GM18868 (cell line): ENCODE results near the gene STPG4.

Experiments
- ATAC-seq: cut with Tn5 transposase; IDR thresholded peaks from one replicate; pipeline ENCODE4 v1.9.1; 2021; ENCODE audit warnings: mild to moderate bottlenecking, moderate library complexity; ENCODE audit not compliant: unreplicated experiment

The STPG4 gene

GRCh38 chr2:47091118-47091517 is 64.0 kb downstream of the STPG4 start:
- ATAC-seq = no peak

GRCh38 chr2:47089083-47089464 is 66.0 kb downstream of the STPG4 start:
- ATAC-seq = no peak

- no peak for ATAC-seq
Measured at GRCh38 chr2:47088371-47089082, 66.6 kb downstream of the STPG4 start.

GRCh38 chr2:47087051-47087450 is 68.1 kb downstream of the STPG4 start:
- ATAC-seq = no peak

- no peak for ATAC-seq
Measured at GRCh38 chr2:47086571-47086970, 68.5 kb downstream of the STPG4 start.

GRCh38 chr2:47086054-47086471 is 69.0 kb downstream of the STPG4 start:
- ATAC-seq = no peak

- ATAC-seq = no peak
Measured at GRCh38 chr2:47083886-47084687, 71.0 kb downstream of the STPG4 start.

GRCh38 chr2:47083485-47083884 is 71.6 kb downstream of the STPG4 start:
- no peak for ATAC-seq

- ATAC-seq = no peak
Measured at GRCh38 chr2:47083005-47083404, 72.1 kb downstream of the STPG4 start.

GRCh38 chr2:47080888-47081301 is 74.2 kb downstream of the STPG4 start:
- ATAC-seq = no peak

- ATAC-seq = no peak
Measured at GRCh38 chr2:47079515-47080412, 75.3 kb downstream of the STPG4 start.

GRCh38 chr2:47078541-47079482 is 76.3 kb downstream of the STPG4 start:
- ATAC-seq = no peak

- no peak for ATAC-seq
Measured at GRCh38 chr2:47077442-47078117, 77.5 kb downstream of the STPG4 start.

GRCh38 chr2:47076586-47077441 is 78.3 kb downstream of the STPG4 start:
- ATAC-seq = no peak

- ATAC-seq = no peak
Measured at GRCh38 chr2:47076126-47076506, 79.0 kb downstream of the STPG4 start.

- ATAC-seq = no peak
Measured at GRCh38 chr2:47075361-47076125, 79.6 kb downstream of the STPG4 start.

- ATAC-seq = no peak
Measured at GRCh38 chr2:47074691-47075090, 80.4 kb downstream of the STPG4 start.

GRCh38 chr2:47073641-47074040 is 81.5 kb downstream of the STPG4 start:
- no peak for ATAC-seq
